SK-N-SH (cell line): ENCODE measurements around the gene ZNF79. TPM values are rescaled to one million over a fixed set of nuclear protein-coding genes. Genes with fewer than 3 reads are reported as not detected.

Experiments used
- CTCF ChIA-PET: fragments of 300-600, 350-600 bp; formaldehyde crosslinking; extraction: SDS; loops from one replicate; lab custom pipeline; 2021; lab: Yijun Ruan, JAX
- POLR2A ChIA-PET: fragments of 350-600 bp; sonication (Branson Sonifier 250); formaldehyde crosslinking; extraction: SDS; loops from one replicate; lab custom pipeline; 2020; ENCODE audit warnings: antibody characterized with exemption, inconsistent platforms; lab: Yijun Ruan, JAX
- DNase-seq: peaks from one replicate; pipeline ENCODE4 v3.0.0; 2012
- H2AFZ ChIP-seq: fragments of 200-600 bp; sonication (generic); 2 replicates; pipeline ENCODE4 v1.8.1; 2016; ENCODE audit warnings: antibody characterized with exemption, mild to moderate bottlenecking, low read depth
- H3F3A ChIP-seq: fragments of 200-600 bp; sonication (generic); replicated peaks from 2 replicates; pipeline ENCODE3; 2016; ENCODE audit warnings: antibody characterized with exemption, mild to moderate bottlenecking; ENCODE audit not compliant: insufficient read depth
- H3K27ac ChIP-seq, 2 experiments: fragments of 200-500 bp in 1 of 2; fragments of 200-600 bp in 1 of 2; sonication (Bioruptor generic) in 1 of 2; sonication (generic), shearing (Covaris generic) in 1 of 2; 2 replicates each; pipeline versions ENCODE4 v1.5.1 to v1.6.1; 2014 to 2016; ENCODE audit warnings: low read depth in 2 of 2, inconsistent platforms in 1 of 2, low read length in 1 of 2, mild to moderate bottlenecking in 1 of 2, mixed read lengths in 1 of 2
- H3K27me3 ChIP-seq: fragments of 200-600 bp; sonication (generic), shearing (Covaris generic); 2 replicates; pipeline ENCODE4 v1.6.1; 2016; ENCODE audit warnings: mixed run types; ENCODE audit not compliant: insufficient read depth
- H3K36me3 ChIP-seq, 2 experiments: fragments of 200-500 bp in 1 of 2; fragments of 200-600 bp in 1 of 2; sonication (Bioruptor generic) in 1 of 2; sonication (generic) in 1 of 2; replicated peaks in 1 of 2; 2 replicates each; pipeline versions ENCODE3 to v1.5.1; 2014 to 2016; ENCODE audit warnings: low read length in 1 of 2, mild to moderate bottlenecking in 1 of 2; ENCODE audit not compliant: insufficient read depth in 2 of 2, control insufficient read depth in 1 of 2
- H3K4me1 ChIP-seq, 2 experiments: fragments of 200-500 bp in 1 of 2; fragments of 200-600 bp in 1 of 2; sonication (Bioruptor generic) in 1 of 2; sonication (generic), shearing (Covaris generic) in 1 of 2; 2 replicates each; pipeline versions ENCODE4 v1.5.1 to v1.6.1; 2014 to 2016; ENCODE audit warnings: low read depth in 1 of 2, low read length in 1 of 2, mixed run types in 1 of 2; ENCODE audit not compliant: insufficient read depth in 2 of 2, control insufficient read depth in 1 of 2
- H3K4me2 ChIP-seq: fragments of 200-600 bp; sonication (generic), shearing (Covaris generic); 2 replicates; pipeline ENCODE4 v1.6.1; 2017; ENCODE audit warnings: mixed run types
- H3K4me3 ChIP-seq, 2 experiments: fragments of 200-500 bp in 1 of 2; fragments of 200-600 bp in 1 of 2; sonication (Bioruptor generic) in 1 of 2; sonication (generic), shearing (Covaris generic) in 1 of 2; 2 replicates each; pipeline versions ENCODE4 v1.5.1 to v1.8.1; 2014 to 2016; ENCODE audit warnings: low read depth in 2 of 2, inconsistent platforms in 1 of 2, low read length in 1 of 2, mild to moderate bottlenecking in 1 of 2, mixed read lengths in 1 of 2, moderate library complexity in 1 of 2
- H3K79me2 ChIP-seq: fragments of 200-600 bp; sonication (generic); 2 replicates; pipeline ENCODE4 v1.8.1; 2017; ENCODE audit warnings: mild to moderate bottlenecking; ENCODE audit not compliant: insufficient read depth
- H3K9ac ChIP-seq: fragments of 200-600 bp; sonication (generic); 2 replicates; pipeline ENCODE4 v1.6.1; 2017; ENCODE audit warnings: mixed run types
- H3K9me2 ChIP-seq: fragments of 200-600 bp; sonication (generic); 2 replicates; pipeline ENCODE4 v1.6.1; 2017; ENCODE audit warnings: mixed run types
- H3K9me3 ChIP-seq: fragments of 200-600 bp; sonication (generic); 2 replicates; pipeline ENCODE4 v1.6.1; 2017; ENCODE audit warnings: mixed run types, mild to moderate bottlenecking, moderate library complexity
- H4K20me1 ChIP-seq: fragments of 200-600 bp; sonication (generic); 2 replicates; pipeline ENCODE4 v1.6.1; 2017; ENCODE audit warnings: mild to moderate bottlenecking, mixed run types; ENCODE audit not compliant: insufficient read depth
- CHD2 ChIP-seq: fragments of 150-350 bp; IDR thresholded peaks from 2 replicates; pipeline ENCODE4 v1.6.1; 2018; ENCODE audit warnings: low read length; ENCODE audit not compliant: partially characterized antibody
- ELF1 ChIP-seq: IDR thresholded peaks from 2 replicates; pipeline ENCODE4 v1.4.0; 2012
- EP300 ChIP-seq, 2 experiments: IDR thresholded peaks; 2 replicates each; pipeline versions ENCODE4 v1.4.0 to v1.6.1; 2012; ENCODE audit warnings: borderline replicate concordance in 1 of 2, low read depth in 1 of 2, low read length in 1 of 2
- FOSL2 ChIP-seq: IDR thresholded peaks from 2 replicates; pipeline ENCODE4 v1.4.0; 2012; ENCODE audit warnings: low read depth, mild to moderate bottlenecking, moderate library complexity, borderline replicate concordance
- FOXM1 ChIP-seq: IDR thresholded peaks from 2 replicates; pipeline ENCODE4 v1.4.0; 2012; ENCODE audit warnings: low read depth, mild to moderate bottlenecking
- NFIC ChIP-seq: IDR thresholded peaks from 2 replicates; pipeline ENCODE4 v1.4.0; 2012; ENCODE audit warnings: borderline replicate concordance
- NRF1 ChIP-seq: IDR thresholded peaks from 2 replicates; pipeline ENCODE4 v1.6.1; 2012; ENCODE audit warnings: low read depth, mild to moderate bottlenecking, low read length
- POLR2AphosphoS5 ChIP-seq: IDR thresholded peaks from 2 replicates; pipeline ENCODE4 v1.6.1; 2012; ENCODE audit warnings: low read depth, low read length
- RAD21 ChIP-seq: IDR thresholded peaks from 2 replicates; pipeline ENCODE4 v1.6.1; 2012; ENCODE audit warnings: mild to moderate bottlenecking, low read length
- RCOR1 ChIP-seq: fragments of 150-350 bp; IDR thresholded peaks from 2 replicates; pipeline ENCODE4 v1.6.1; 2017; ENCODE audit warnings: antibody characterized with exemption, low read length
- RFX5 ChIP-seq: IDR thresholded peaks from 2 replicates; pipeline ENCODE4 v1.6.1; 2012; ENCODE audit warnings: mild to moderate bottlenecking, improper control_type of control experiment, low read length
- SIN3A ChIP-seq: IDR thresholded peaks from 2 replicates; pipeline ENCODE4 v1.6.1; 2012; ENCODE audit warnings: low read depth, mild to moderate bottlenecking, low read length, moderate library complexity, borderline replicate concordance
- WGBS: methylation state at CpG from one replicate; pipeline ENCODE4 v1.1.6; 2017; ENCODE audit warnings: low lambda C conversion rate; 5-methylcytosine and 5-hydroxymethylcytosine counted together
- polyA plus RNA-seq, 3 experiments: library from polyadenylated mRNA; depleted of rRNA; stranded (reverse); fragments of >200 nt; gene quantifications; 2 replicates each; pipeline ENCODE4 v1.2.3, GENCODE V29; 2012
- TF ChIP-seq, protein P1 (sequence below): fragments of 150-350 bp; IDR thresholded peaks from 2 replicates; pipeline ENCODE4 v1.6.1; 2017; ENCODE audit warnings: antibody characterized with exemption, low read length, low read depth, borderline replicate concordance
- TF ChIP-seq, protein P2 (sequence below): fragments of 150-350 bp; IDR thresholded peaks from 2 replicates; pipeline ENCODE4 v1.6.1; 2016; ENCODE audit warnings: mild to moderate bottlenecking, low read depth, low read length
- TF ChIP-seq, protein P3 (sequence below): IDR thresholded peaks from 2 replicates; pipeline ENCODE4 v1.4.0; 2012; ENCODE audit warnings: low read depth, borderline replicate concordance

The ZNF79 gene
- polyA plus RNA-seq, 1 of the 3 experiments (the other 2 are of a cell fraction): 4.6 TPM

DNA sequence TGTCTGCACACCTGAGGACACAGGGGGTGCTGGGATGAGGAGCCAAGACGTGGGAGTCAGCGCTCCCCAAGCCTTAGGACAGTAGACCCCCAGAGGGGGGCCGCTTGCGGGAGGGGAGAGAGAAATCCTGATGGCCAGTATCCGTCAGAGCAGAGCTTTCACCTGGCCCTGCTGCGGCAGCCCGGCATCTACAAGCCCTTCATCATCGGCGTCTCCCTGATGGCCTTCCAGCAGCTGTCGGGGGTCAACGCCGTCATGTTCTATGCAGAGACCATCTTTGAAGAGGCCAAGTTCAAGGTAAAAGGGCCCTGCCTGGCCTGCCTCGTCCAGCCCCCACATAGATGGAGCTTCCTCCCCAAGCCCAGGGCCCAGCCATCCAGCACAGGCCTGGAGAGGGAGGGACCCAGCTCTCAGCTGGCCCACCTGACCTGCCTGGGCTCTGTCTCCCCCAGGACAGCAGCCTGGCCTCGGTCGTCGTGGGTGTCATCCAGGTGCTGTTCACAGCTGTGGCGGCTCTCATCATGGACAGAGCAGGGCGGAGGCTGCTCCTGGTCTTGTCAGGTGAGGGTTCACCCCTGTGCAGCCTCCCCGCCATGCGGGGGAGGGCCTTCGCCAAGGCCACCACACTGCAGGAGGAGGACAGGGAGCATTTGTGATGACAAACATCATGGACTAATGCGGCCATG is 20.5 kb upstream of the ZNF79 start:
- no peak for TF ChIP-seq RFX5
- no peak for TF ChIP-seq ELF1
- no peaks in the 10 kb centered on the region for H3K9me3 ChIP-seq
- H3K9me2 ChIP-seq: no peaks in the 10 kb centered on the region
- no peaks in the 10 kb centered on the region for H3K27me3 ChIP-seq
- 96% methylated on average over 10 of the region's 22 CpGs for WGBS
- DNase-seq: no peak
- ChIA-PET CTCF (interaction anchor here (0.6 to 1.9 kb wide), 3 partner anchors 15 to 189 kb away, joined by 3 to 4 read pairs (median 4); no protein-coding TSS in a partner anchor), POLR2A (no interaction called here)
- H3K9ac ChIP-seq: no peak overlapping the region
- peaks cover 7% of the 10 kb centered on the region for H3K79me2 ChIP-seq
- peaks cover 0 to 22% of the 10 kb centered on the region in 2 experiments for H3K36me3 ChIP-seq
- peaks cover 3 to 12% of the 10 kb centered on the region in 2 experiments; a peak in 1 of 4 replicates for H3K4me1 ChIP-seq
- H3K4me2 ChIP-seq: no peak overlapping the region
- H4K20me1 ChIP-seq: peaks cover 1% of the 10 kb centered on the region; the same call in 1 of the 2 replicates
- no peak overlapping the region for H3K4me3 ChIP-seq
- H2AFZ ChIP-seq: no peak overlapping the region
- H3F3A ChIP-seq: no peaks in the 10 kb centered on the region
- H3K27ac ChIP-seq: no peak overlapping the region

DNA sequence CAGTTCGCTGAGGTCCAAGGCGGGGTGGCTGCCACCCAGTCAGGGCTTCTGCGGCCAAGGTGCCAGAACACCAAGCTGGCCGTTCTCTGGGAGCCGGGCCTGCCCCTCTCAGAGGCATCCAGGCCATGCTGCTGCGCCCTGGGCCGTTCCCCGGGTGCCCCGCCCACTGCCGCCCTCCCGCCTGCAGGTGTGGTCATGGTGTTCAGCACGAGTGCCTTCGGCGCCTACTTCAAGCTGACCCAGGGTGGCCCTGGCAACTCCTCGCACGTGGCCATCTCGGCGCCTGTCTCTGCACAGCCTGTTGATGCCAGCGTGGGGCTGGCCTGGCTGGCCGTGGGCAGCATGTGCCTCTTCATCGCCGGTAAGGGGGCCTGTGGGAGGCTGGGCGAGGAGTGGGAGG is 19.6 kb upstream of the ZNF79 start:
- POLR2A ChIA-PET: no interaction called here
- CTCF ChIA-PET: interaction anchor here (1.9 kb wide), 1 partner anchor 14 kb away, joined by 4 read pairs; no protein-coding TSS in a partner anchor
- Histone ChIP-seq H3K79me2 (no peaks in the 10 kb centered on the region), H3K4me2 (no peak overlapping the region), H3K9me2 (no peaks in the 10 kb centered on the region), H3K9ac (no peak overlapping the region), H3K27ac (no peak overlapping the region), H3K36me3 (peaks cover 0 to 22% of the 10 kb centered on the region in 2 experiments), H4K20me1 (no peaks in the 10 kb centered on the region), H3K27me3 (no peaks in the 10 kb centered on the region), H3K4me3 (no peak overlapping the region), H3K4me1 (peaks cover 0 to 7% of the 10 kb centered on the region in 2 experiments; a peak in 1 of 4 replicates), H3K9me3 (no peaks in the 10 kb centered on the region), H3F3A (no peaks in the 10 kb centered on the region), H2AFZ (no peak overlapping the region)
- 80% methylated on average over 3 of the region's 23 CpGs for WGBS
- DNase-seq: no peak
- TF ChIP-seq RAD21 (no peak), POLR2AphosphoS5 (no peak), NRF1 (no peak), CHD2 (no peak), EP300 (IDR thresholded peaks at IDR 0.05; ENCODE audit: borderline replicate concordance in 1 of 2, low read depth in 1 of 2, low read length in 1 of 2) (no peak), RCOR1 (no peak), FOSL2 (no peak), FOXM1 (no peak), NFIC (no peak), SIN3A (no peak)
- TF ChIP-seq, protein P1, sequence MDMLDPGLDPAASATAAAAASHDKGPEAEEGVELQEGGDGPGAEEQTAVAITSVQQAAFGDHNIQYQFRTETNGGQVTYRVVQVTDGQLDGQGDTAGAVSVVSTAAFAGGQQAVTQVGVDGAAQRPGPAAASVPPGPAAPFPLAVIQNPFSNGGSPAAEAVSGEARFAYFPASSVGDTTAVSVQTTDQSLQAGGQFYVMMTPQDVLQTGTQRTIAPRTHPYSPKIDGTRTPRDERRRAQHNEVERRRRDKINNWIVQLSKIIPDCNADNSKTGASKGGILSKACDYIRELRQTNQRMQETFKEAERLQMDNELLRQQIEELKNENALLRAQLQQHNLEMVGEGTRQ: no peak
- TF ChIP-seq, protein P2, sequence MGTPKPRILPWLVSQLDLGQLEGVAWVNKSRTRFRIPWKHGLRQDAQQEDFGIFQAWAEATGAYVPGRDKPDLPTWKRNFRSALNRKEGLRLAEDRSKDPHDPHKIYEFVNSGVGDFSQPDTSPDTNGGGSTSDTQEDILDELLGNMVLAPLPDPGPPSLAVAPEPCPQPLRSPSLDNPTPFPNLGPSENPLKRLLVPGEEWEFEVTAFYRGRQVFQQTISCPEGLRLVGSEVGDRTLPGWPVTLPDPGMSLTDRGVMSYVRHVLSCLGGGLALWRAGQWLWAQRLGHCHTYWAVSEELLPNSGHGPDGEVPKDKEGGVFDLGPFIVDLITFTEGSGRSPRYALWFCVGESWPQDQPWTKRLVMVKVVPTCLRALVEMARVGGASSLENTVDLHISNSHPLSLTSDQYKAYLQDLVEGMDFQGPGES: no peak
- TF ChIP-seq, protein P3, sequence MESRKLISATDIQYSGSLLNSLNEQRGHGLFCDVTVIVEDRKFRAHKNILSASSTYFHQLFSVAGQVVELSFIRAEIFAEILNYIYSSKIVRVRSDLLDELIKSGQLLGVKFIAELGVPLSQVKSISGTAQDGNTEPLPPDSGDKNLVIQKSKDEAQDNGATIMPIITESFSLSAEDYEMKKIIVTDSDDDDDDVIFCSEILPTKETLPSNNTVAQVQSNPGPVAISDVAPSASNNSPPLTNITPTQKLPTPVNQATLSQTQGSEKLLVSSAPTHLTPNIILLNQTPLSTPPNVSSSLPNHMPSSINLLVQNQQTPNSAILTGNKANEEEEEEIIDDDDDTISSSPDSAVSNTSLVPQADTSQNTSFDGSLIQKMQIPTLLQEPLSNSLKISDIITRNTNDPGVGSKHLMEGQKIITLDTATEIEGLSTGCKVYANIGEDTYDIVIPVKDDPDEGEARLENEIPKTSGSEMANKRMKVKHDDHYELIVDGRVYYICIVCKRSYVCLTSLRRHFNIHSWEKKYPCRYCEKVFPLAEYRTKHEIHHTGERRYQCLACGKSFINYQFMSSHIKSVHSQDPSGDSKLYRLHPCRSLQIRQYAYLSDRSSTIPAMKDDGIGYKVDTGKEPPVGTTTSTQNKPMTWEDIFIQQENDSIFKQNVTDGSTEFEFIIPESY: no peak
